ENCODE results near the gene TOMM40.

TOMM40 gene

GRCh38 chr19:44904426-44904994 lies 13.5 kb downstream of the TOMM40 start:
- peak overlapping the region; percentile 42 for H3K27ac ChIP-seq
- TF ChIP-seq CTCF (conservative IDR thresholded peaks at IDR 0.05; ENCODE audit: low read depth) = peak; percentile 27; the same call in 1 of the 2 replicates
- ChIA-PET POLR2A (ENCODE audit: low non-redundant PET) (interaction anchor here (0.7 kb wide), 1 partner anchor 147 kb away, joined by 3 read pairs; no protein-coding TSS in a partner anchor), CTCF (interaction anchor here (0.6 to 2.0 kb wide), 8 partner anchors 9 to 358 kb away, joined by 3 to 10 read pairs (median 4); no protein-coding TSS in a partner anchor)
- DNase-seq (ENCODE audit: low spot score) = no peak

DNA sequence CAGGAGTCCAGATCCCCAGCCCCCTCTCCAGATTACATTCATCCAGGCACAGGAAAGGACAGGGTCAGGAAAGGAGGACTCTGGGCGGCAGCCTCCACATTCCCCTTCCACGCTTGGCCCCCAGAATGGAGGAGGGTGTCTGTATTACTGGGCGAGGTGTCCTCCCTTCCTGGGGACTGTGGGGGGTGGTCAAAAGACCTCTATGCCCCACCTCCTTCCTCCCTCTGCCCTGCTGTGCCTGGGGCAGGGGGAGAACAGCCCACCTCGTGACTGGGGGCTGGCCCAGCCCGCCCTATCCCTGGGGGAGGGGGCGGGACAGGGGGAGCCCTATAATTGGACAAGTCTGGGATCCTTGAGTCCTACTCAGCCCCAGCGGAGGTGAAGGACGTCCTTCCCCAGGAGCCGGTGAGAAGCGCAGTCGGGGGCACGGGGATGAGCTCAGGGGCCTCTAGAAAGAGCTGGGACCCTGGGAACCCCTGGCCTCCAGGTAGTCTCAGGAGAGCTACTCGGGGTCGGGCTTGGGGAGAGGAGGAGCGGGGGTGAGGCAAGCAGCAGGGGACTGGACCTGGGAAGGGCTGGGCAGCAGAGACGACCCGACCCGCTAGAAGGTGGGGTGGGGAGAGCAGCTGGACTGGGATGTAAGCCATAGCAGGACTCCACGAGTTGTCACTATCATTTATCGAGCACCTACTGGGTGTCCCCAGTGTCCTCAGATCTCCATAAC lies 14.5 kb downstream of the TOMM40 start, which contains the start of gene APOE:
APOE (plus strand) TSS at position 360 of the 724 bp plus-strand sequence. CDS start 829 bp downstream, outside the sequence.
- CTCF ChIA-PET = interaction anchor here (0.7 to 1.2 kb wide), 2 partner anchors 49 to 154 kb away, joined by 3 to 5 read pairs; partner anchors contain the start of gene CLPTM1
- H3K27ac ChIP-seq = peak within 1 kb of the TSS; percentile 42; the same call in 1 of the 2 replicates
- no peak for TF ChIP-seq CTCF (conservative IDR thresholded peaks at IDR 0.05; ENCODE audit: low read depth)
- POLR2A ChIA-PET (ENCODE audit: low non-redundant PET) = no interaction called here
- no peak for DNase-seq (ENCODE audit: low spot score)

DNA sequence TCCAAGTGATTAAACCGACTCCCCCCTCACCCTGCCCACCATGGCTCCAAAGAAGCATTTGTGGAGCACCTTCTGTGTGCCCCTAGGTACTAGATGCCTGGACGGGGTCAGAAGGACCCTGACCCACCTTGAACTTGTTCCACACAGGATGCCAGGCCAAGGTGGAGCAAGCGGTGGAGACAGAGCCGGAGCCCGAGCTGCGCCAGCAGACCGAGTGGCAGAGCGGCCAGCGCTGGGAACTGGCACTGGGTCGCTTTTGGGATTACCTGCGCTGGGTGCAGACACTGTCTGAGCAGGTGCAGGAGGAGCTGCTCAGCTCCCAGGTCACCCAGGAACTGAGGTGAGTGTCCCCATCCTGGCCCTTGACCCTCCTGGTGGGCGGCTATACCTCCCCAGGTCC lies 16.6 kb downstream of the TOMM40 start:
- POLR2A ChIA-PET (ENCODE audit: low non-redundant PET) = no interaction called here
- H3K27ac ChIP-seq = peak overlapping the region; percentile 40
- CTCF ChIA-PET = interaction anchor here (1.6 kb wide), 1 partner anchor 44 kb away, joined by 3 read pairs; no protein-coding TSS in a partner anchor
- TF ChIP-seq CTCF (conservative IDR thresholded peaks at IDR 0.05; ENCODE audit: low read depth) = no peak
- DNase-seq (ENCODE audit: low spot score) = no peak

DNA sequence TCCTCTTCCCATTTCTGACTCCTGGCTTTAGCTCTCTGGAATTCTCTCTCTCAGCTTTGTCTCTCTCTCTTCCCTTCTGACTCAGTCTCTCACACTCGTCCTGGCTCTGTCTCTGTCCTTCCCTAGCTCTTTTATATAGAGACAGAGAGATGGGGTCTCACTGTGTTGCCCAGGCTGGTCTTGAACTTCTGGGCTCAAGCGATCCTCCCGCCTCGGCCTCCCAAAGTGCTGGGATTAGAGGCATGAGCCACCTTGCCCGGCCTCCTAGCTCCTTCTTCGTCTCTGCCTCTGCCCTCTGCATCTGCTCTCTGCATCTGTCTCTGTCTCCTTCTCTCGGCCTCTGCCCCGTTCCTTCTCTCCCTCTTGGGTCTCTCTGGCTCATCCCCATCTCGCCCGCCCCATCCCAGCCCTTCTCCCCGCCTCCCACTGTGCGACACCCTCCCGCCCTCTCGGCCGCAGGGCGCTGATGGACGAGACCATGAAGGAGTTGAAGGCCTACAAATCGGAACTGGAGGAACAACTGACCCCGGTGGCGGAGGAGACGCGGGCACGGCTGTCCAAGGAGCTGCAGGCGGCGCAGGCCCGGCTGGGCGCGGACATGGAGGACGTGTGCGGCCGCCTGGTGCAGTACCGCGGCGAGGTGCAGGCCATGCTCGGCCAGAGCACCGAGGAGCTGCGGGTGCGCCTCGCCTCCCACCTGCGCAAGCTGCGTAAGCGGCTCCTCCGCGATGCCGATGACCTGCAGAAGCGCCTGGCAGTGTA lies 17.2 kb downstream of the TOMM40 start:
- DNase-seq (ENCODE audit: low spot score) = no peak
- CTCF ChIA-PET = interaction anchor here (1.6 kb wide), 1 partner anchor 44 kb away, joined by 3 read pairs; no protein-coding TSS in a partner anchor
- POLR2A ChIA-PET (ENCODE audit: low non-redundant PET) = no interaction called here
- H3K27ac ChIP-seq = peak overlapping the region; percentile 40
- no peak for TF ChIP-seq CTCF (conservative IDR thresholded peaks at IDR 0.05; ENCODE audit: low read depth)

GRCh38 chr19:44908836-44909261 lies 17.8 kb downstream of the TOMM40 start:
- POLR2A ChIA-PET (ENCODE audit: low non-redundant PET) = no interaction called here

More at GRCh38 chr19:44908836-44909261, 17.8 kb downstream of the TOMM40 start:
- H3K27ac ChIP-seq = peak overlapping the region; percentile 86
- CTCF ChIA-PET = interaction anchor here (1.6 kb wide), 1 partner anchor 43 kb away, joined by 3 read pairs; no protein-coding TSS in a partner anchor
- no peak for DNase-seq (ENCODE audit: low spot score)
- no peak for TF ChIP-seq CTCF (conservative IDR thresholded peaks at IDR 0.05; ENCODE audit: low read depth)
